ENCODE data around the gene COL9A3.

- TF ChIP-seq, protein P1, sequence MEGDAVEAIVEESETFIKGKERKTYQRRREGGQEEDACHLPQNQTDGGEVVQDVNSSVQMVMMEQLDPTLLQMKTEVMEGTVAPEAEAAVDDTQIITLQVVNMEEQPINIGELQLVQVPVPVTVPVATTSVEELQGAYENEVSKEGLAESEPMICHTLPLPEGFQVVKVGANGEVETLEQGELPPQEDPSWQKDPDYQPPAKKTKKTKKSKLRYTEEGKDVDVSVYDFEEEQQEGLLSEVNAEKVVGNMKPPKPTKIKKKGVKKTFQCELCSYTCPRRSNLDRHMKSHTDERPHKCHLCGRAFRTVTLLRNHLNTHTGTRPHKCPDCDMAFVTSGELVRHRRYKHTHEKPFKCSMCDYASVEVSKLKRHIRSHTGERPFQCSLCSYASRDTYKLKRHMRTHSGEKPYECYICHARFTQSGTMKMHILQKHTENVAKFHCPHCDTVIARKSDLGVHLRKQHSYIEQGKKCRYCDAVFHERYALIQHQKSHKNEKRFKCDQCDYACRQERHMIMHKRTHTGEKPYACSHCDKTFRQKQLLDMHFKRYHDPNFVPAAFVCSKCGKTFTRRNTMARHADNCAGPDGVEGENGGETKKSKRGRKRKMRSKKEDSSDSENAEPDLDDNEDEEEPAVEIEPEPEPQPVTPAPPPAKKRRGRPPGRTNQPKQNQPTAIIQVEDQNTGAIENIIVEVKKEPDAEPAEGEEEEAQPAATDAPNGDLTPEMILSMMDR (IDR thresholded peaks at IDR 0.05): no peak
- TF ChIP-seq ATF1 (CRISPR knock-in tag; IDR thresholded peaks at IDR 0.05) (no peak), FOXK1 (CRISPR knock-in tag; IDR thresholded peaks at IDR 0.05) (no peak), FOXJ3 (CRISPR knock-in tag; IDR thresholded peaks at IDR 0.05; ENCODE audit: borderline replicate concordance) (no peak), ELF4 (CRISPR knock-in tag; IDR thresholded peaks at IDR 0.05; ENCODE audit: low read depth) (no peak), OVOL2 (CRISPR knock-in tag; IDR thresholded peaks at IDR 0.05; ENCODE audit: borderline replicate concordance) (no peak), TEAD4 (CRISPR knock-in tag; IDR thresholded peaks at IDR 0.05) (no peak)
- TF ChIP-seq, protein P2, sequence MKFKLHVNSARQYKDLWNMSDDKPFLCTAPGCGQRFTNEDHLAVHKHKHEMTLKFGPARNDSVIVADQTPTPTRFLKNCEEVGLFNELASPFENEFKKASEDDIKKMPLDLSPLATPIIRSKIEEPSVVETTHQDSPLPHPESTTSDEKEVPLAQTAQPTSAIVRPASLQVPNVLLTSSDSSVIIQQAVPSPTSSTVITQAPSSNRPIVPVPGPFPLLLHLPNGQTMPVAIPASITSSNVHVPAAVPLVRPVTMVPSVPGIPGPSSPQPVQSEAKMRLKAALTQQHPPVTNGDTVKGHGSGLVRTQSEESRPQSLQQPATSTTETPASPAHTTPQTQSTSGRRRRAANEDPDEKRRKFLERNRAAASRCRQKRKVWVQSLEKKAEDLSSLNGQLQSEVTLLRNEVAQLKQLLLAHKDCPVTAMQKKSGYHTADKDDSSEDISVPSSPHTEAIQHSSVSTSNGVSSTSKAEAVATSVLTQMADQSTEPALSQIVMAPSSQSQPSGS (CRISPR knock-in tag; IDR thresholded peaks at IDR 0.05; ENCODE audit: borderline replicate concordance, low read depth): no peak
- TF ChIP-seq, protein P3, sequence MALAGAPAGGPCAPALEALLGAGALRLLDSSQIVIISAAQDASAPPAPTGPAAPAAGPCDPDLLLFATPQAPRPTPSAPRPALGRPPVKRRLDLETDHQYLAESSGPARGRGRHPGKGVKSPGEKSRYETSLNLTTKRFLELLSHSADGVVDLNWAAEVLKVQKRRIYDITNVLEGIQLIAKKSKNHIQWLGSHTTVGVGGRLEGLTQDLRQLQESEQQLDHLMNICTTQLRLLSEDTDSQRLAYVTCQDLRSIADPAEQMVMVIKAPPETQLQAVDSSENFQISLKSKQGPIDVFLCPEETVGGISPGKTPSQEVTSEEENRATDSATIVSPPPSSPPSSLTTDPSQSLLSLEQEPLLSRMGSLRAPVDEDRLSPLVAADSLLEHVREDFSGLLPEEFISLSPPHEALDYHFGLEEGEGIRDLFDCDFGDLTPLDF (CRISPR knock-in tag; IDR thresholded peaks at IDR 0.05): no peak
- TF ChIP-seq, protein P4, sequence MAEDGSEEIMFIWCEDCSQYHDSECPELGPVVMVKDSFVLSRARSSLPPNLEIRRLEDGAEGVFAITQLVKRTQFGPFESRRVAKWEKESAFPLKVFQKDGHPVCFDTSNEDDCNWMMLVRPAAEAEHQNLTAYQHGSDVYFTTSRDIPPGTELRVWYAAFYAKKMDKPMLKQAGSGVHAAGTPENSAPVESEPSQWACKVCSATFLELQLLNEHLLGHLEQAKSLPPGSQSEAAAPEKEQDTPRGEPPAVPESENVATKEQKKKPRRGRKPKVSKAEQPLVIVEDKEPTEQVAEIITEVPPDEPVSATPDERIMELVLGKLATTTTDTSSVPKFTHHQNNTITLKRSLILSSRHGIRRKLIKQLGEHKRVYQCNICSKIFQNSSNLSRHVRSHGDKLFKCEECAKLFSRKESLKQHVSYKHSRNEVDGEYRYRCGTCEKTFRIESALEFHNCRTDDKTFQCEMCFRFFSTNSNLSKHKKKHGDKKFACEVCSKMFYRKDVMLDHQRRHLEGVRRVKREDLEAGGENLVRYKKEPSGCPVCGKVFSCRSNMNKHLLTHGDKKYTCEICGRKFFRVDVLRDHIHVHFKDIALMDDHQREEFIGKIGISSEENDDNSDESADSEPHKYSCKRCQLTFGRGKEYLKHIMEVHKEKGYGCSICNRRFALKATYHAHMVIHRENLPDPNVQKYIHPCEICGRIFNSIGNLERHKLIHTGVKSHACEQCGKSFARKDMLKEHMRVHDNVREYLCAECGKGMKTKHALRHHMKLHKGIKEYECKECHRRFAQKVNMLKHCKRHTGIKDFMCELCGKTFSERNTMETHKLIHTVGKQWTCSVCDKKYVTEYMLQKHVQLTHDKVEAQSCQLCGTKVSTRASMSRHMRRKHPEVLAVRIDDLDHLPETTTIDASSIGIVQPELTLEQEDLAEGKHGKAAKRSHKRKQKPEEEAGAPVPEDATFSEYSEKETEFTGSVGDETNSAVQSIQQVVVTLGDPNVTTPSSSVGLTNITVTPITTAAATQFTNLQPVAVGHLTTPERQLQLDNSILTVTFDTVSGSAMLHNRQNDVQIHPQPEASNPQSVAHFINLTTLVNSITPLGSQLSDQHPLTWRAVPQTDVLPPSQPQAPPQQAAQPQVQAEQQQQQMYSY (CRISPR knock-in tag; IDR thresholded peaks at IDR 0.05): no peak
Measured at GRCh38 chr20:62778601-62779416, 38.0 kb upstream of the COL9A3 start.

Measured in WTC11 (cell line).